HG03280 (cell line): Measurements from ENCODE around the gene MIPEP.

Source experiments
- ATAC-seq: cut with Tn5 transposase; IDR thresholded peaks from one replicate; pipeline ENCODE4 v1.9.1; 2021; ENCODE audit warnings: mild to moderate bottlenecking, moderate library complexity; ENCODE audit not compliant: unreplicated experiment

The MIPEP gene

GRCh38 chr13:23855360-23855759, 33.8 kb downstream of the MIPEP start:
- no peak for ATAC-seq

GRCh38 chr13:23852351-23852750, 36.8 kb downstream of the MIPEP start:
- no peak for ATAC-seq

GRCh38 chr13:23851106-23851505, 38.1 kb downstream of the MIPEP start:
- ATAC-seq = no peak

- ATAC-seq = no peak
Measured at GRCh38 chr13:23850134-23850533, 39.1 kb downstream of the MIPEP start.

GRCh38 chr13:23849670-23850069, 39.5 kb downstream of the MIPEP start:
- no peak for ATAC-seq

- ATAC-seq = no peak
Measured at GRCh38 chr13:23848646-23849141, 40.5 kb downstream of the MIPEP start.

GRCh38 chr13:23848019-23848418, 41.2 kb downstream of the MIPEP start:
- ATAC-seq = no peak

- no peak for ATAC-seq
Measured at GRCh38 chr13:23847497-23847896, 41.7 kb downstream of the MIPEP start.

GRCh38 chr13:23845105-23845725, 44.0 kb downstream of the MIPEP start:
- peak; percentile 17 for ATAC-seq

- no peak for ATAC-seq
Measured at GRCh38 chr13:23844132-23844531, 45.1 kb downstream of the MIPEP start.

- no peak for ATAC-seq
Measured at GRCh38 chr13:23843436-23843835, 45.8 kb downstream of the MIPEP start.

- ATAC-seq = no peak
Measured at GRCh38 chr13:23842406-23842805, 46.8 kb downstream of the MIPEP start.

GRCh38 chr13:23833733-23834611, 55.2 kb downstream of the MIPEP start:
- ATAC-seq = no peak

GRCh38 chr13:23828866-23829265, 60.3 kb downstream of the MIPEP start:
- no peak for ATAC-seq

- ATAC-seq = no peak
Measured at GRCh38 chr13:23828086-23828485, 61.1 kb downstream of the MIPEP start.

GRCh38 chr13:23825179-23825578, 64.0 kb downstream of the MIPEP start:
- no peak for ATAC-seq

GRCh38 chr13:23824371-23824770, 64.8 kb downstream of the MIPEP start:
- ATAC-seq = no peak

- ATAC-seq = no peak
Measured at GRCh38 chr13:23822252-23822824, 66.9 kb downstream of the MIPEP start.

GRCh38 chr13:23820530-23820929, 68.7 kb downstream of the MIPEP start:
- no peak for ATAC-seq

- no peak for ATAC-seq
Measured at GRCh38 chr13:23817830-23818229, 71.4 kb downstream of the MIPEP start.

GRCh38 chr13:23817136-23817535, 72.1 kb downstream of the MIPEP start:
- no peak for ATAC-seq

GRCh38 chr13:23813635-23814034, 75.6 kb downstream of the MIPEP start:
- ATAC-seq = no peak
